Activated gamma-delta T cell treated with anti-CD3 and anti-CD28 coated beads, Interleukin-2, amount 50 U/mL, for 16 hours (primary cell): ENCODE data around the gene TUBA3D.
"Not testable (repeated sequence)": the region's sequence is repeated elsewhere in the genome, so short reads cannot be mapped to it uniquely, and the experiment has no call there.

ENCODE experiments used
- DNase-seq: peaks from one replicate; pipeline ENCODE4 v3.0.0-alpha.2; 2020; ENCODE audit warnings: low read depth

TUBA3D gene

GRCh38 chr2:131483981-131484820 is 8.3 kb downstream of the TUBA3D start:
- not testable (repeated sequence) for DNase-seq

- not testable (repeated sequence) for DNase-seq
Measured at GRCh38 chr2:131484906-131485460, 9.1 kb downstream of the TUBA3D start.

- DNase-seq = not testable (repeated sequence)
Measured at GRCh38 chr2:131486201-131486902, 10.4 kb downstream of the TUBA3D start.

DNA sequence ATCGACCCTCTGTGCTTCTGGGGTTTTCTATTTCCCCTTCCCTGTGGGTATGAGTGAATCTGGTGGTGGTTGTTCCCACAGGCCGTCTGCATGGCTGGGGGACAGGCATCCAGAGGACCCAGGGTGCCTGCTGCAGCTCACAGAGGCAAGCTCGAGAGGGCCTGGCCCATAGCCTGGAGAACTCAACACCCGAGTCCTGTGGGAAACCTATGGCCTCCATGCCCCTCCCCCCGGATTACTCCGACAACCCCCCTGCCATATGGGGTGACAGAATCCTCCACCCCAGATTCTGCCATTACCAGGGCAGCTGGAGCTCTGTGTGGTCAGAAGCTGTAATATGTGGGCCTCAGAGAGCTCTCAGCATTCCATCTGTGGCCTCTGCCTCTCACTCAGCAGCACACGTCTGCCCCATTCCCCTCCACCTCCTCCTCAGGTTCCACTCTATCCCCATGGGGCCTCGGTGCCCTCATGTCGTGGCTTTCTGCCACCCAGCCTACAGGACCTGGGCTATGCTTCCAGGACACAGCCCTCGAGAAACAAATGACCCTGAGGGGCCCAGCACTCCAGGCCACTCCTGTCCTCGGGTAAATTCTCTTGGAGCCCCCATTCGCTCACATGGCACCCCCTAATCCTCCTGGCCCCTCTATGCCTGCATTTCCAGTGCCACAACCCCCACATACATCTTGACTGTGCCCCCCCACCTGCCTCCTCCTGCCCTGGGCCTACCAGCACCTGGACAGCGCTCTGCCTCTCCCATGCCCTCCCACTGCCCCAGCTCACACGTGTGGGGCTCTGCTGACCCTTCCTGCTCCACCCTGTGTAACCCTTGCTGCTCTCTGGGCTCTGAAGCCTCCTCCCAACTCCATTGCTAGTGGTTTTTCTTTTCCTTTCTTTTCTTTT is 12.6 kb downstream of the TUBA3D start:
- no peak for DNase-seq

- not testable (repeated sequence) for DNase-seq
Measured at GRCh38 chr2:131490616-131491468, 14.9 kb downstream of the TUBA3D start.

DNA sequence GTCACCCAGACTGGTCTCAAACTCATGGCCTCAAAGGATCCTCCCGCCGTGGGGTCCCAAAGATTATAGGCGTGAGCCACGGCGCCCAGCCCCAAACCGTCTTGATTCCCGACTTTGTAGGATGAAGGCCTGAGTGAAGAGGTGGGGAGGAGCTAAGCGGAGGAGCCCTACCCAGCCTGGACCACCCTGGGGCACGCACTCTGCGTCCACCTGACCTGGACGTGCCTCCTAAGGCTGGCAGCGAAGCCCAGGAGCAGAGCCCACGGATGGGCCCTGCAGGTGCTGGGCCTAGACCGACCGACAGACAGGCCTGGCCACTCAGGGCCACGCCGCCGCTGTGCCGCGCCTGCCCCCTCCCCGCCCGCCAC is 15.5 kb downstream of the TUBA3D start:
- DNase-seq = not testable (repeated sequence)

- DNase-seq = not testable (repeated sequence)
Measured at GRCh38 chr2:131492015-131492417, 16.1 kb downstream of the TUBA3D start, which contains the start of gene MZT2A. Gene MZT2A (minus strand): TSS chr2:131492397. CDS start chr2:131492376, 21 bp downstream.

GRCh38 chr2:131492418-131493198 is 16.7 kb downstream of the TUBA3D start:
- peak; percentile 83 for DNase-seq

DNA sequence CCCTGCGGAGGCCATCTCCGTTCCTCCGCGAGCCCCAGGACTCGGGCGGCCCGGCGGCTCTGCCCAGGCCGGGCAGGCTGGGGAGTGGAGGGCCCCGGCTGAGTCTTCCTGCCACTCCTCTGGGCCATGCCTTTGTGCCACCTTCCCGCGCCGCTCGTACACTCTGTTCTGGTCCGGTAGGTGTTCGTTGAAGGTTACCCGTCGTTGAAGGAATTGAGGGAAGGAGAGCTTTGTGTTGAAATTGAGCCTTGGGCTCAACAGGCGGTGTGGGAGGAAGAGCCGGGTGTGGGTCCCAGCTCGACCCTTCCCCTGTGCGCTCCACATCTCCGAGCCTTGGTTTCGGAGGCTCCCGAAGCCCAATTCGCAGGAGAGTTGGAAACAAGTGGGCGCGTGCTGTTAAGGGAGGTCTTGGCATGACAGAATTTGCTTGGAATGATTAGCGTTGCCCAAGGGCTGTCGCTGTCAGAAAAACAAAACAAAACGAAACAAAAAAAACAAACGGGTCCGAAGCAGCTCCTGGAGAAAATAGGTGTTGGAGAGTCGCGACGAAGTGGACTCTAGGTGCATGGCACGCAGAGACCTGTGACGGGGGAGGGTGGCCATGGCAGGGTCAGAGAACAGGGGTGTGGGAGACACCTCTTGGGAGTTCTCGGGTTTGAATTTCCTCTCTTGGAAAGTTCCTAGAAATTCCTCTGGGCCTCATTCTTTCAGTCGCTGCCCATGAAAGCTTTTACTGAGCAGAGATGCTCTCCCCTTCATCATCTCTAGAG is 17.5 kb downstream of the TUBA3D start:
- DNase-seq = no peak

- not testable (repeated sequence) for DNase-seq
Measured at GRCh38 chr2:131495506-131495905, 19.6 kb downstream of the TUBA3D start.

DNA sequence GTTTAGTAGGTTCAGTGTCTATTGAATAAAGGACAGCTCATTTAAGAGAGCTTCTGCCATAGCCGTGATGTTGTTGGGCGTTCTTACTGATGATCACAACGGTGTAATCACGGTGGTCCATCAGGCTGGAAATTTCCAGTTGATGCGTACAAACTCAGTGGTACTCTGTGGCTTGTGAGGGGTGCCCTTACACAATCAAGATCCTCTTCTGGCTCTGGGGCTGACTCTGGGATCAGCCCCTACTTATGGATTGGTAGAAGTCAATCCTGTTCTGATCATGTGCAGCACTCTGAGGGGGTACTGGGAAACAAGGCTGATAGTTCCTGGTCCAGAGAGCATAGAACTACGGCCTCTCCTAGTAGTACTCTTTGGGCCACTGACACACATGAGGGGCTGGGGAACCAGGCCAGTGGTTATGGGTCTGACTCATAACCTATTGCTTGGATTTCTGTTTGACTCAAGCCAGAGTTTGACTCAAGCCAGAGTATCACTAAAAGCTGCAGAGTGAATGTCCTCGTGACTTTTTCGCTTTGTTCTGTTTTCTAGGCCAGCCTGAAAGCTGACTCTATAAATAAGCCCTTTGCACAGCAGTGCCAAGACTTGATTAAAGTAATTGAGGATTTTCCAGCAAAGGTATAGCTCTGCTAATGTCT is 22.5 kb downstream of the TUBA3D start:
- not testable (repeated sequence) for DNase-seq

DNA sequence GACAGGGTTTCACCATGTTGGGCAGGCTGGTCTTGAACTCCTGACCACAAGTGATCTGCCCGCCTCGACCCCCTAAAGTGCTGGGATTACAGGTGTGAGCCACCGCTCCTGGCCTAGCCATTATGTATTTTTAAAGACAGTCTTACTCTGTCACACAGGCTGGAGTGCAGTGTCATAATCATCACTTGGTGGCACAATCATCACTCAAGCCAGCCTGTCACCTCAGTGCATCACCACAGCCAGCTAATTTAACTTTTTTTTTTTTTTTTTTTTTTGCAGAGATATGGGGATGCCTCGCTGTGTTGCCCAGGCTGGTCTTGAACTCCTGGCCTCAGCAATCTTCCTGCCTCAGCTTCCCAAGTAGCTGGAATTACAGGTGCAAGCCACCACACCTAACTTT is 27.7 kb downstream of the TUBA3D start:
- DNase-seq = not testable (repeated sequence)

DNA sequence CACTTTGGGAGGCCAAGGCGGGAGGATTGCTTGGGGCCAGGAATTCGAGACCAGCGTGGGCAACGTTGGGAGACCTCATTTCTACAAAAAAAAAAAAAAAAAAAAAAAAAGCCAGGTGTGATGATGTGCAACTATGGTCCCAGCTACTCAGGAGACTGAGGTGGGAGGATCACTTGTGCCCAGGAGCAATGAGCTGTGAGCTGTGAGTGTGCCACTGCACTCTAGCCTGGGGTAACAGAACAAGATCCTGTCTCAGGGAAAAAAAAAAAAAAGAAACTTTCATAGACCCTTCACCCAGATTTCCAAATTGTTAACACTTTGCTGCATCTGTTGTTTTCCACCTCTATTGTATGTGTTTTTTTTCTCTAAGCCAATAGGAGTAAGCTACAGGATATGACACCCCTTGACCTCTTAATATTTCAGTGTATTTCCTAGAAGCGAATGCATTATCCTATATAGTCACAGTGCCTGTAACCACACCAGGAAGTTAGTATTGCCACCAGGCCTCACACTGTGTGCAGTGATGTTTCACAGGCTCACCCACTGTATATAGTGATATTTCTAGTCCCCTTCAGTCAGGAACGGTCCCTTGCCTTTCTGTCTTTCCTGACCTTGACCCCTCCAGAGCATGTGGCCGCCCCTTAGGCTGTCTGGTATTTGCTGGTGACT is 28.3 kb downstream of the TUBA3D start:
- DNase-seq = not testable (repeated sequence)

GRCh38 chr2:131509615-131510014 is 33.7 kb downstream of the TUBA3D start:
- DNase-seq = no peak

GRCh38 chr2:131511291-131511968 is 35.5 kb downstream of the TUBA3D start:
- DNase-seq = not testable (repeated sequence)

DNA sequence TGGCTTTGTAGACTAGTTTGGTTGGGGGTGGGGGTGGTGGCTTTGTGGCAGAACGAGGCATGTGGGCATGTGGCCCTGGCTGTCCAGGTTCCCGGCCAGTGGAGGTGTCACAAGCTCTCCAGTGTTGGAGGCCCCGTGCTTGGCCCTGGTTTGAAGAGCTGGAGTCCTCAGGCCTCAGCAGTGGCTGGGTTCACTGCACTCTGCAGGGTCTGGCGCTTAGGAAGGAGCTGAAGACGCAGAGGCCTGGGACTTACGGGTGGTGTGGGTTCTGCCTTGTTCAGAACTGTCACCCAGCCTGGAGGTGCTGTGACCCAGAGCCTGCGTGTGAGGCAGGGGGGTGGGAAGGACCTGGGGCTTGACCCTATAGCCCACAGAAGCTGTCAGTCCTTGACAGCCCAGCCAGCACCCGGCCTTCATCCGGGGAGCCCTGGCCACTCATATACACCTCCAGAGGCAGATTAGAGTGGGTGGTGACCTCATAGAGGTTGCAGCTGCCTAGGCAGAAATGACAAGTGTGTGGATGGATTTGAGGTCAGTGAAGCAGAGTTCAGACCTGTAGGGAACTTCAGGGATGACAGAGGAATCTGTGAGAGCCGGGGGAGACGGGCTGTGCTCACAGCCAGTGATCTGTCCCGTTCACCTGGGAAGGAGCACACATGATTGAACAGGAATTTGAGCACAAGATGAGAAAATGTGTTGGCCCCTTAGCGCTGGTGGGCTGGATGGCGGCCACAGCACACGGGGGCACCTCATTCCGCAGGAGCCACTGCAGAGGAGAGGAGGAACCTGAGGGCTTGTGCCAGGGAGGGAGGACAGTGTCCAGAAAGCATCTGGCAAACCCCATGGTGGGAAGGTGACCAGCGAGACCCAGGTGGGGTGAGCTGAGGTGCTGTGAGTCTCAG is 36.3 kb downstream of the TUBA3D start:
- DNase-seq = not testable (repeated sequence)
